GM21786 (cell line): Measurements from ENCODE around the gene CDKN2AIPNL.
A peak's percentile ranks its signal among the peaks of the same experiment; 100 is the strongest.
"Not testable (repeated sequence)": the region's sequence is repeated elsewhere in the genome, so short reads cannot be mapped to it uniquely, and the experiment has no call there.

Source experiments
- ATAC-seq: cut with Tn5 transposase; IDR thresholded peaks from one replicate; pipeline ENCODE4 v1.9.1; 2021; ENCODE audit not compliant: unreplicated experiment

Gene CDKN2AIPNL

DNA sequence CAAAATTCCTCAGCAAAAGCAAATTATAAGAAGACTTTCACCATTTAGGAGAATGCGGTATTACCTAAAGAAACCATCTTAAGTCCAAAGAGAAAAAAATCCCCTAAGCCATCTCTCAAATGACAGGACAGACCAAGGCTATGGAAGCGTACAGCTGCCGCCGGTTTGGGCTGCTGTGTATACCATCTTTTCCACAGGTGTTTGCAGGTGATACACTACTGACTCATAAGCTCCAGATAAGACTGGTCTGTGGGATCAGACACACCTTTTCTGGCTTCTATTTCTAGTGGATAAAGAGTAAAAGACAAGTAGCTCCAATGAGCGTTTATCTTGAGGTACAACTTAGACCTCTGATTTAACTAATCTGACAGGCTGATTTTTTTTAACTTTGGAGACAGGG lies 7.7 kb downstream of the CDKN2AIPNL start:
- no peak for ATAC-seq

- no peak for ATAC-seq
Observed at GRCh38 chr5:134398609-134399155, 13.0 kb downstream of the CDKN2AIPNL start.

GRCh38 chr5:134397196-134397595 lies 14.5 kb downstream of the CDKN2AIPNL start:
- ATAC-seq = no peak

GRCh38 chr5:134396274-134396673 lies 15.4 kb downstream of the CDKN2AIPNL start:
- no peak for ATAC-seq

DNA sequence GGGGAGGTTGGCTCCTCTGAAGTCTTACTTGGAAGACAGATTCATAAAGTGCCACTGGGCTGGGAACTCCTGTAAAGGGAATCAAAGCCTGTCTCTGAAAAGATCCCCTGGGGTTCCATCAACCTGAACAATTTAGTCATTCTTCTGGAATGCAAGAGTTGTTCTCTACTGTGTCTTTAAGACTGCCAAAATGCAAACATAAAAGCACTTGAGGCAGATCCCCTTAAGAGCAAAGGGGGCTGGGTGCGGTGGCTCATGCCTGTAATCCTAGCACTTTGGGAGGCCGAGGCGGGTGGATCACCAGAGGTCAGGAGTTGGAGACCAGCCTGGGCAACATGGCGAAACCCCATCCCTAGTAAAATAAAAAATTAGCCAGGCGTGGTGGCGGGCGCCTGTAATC lies 16.7 kb downstream of the CDKN2AIPNL start:
- ATAC-seq = no peak

- ATAC-seq = no peak
Observed at GRCh38 chr5:134392301-134392700, 19.4 kb downstream of the CDKN2AIPNL start.

- ATAC-seq = no peak
Observed at GRCh38 chr5:134387443-134387842, 24.2 kb downstream of the CDKN2AIPNL start.

- ATAC-seq = no peak
Observed at GRCh38 chr5:134383980-134384697, 27.5 kb downstream of the CDKN2AIPNL start.

- ATAC-seq = not testable (repeated sequence)
Observed at GRCh38 chr5:134382204-134382603, 29.5 kb downstream of the CDKN2AIPNL start.

- ATAC-seq = no peak
Observed at GRCh38 chr5:134380346-134380745, 31.3 kb downstream of the CDKN2AIPNL start.

- no peak for ATAC-seq
Observed at GRCh38 chr5:134374232-134374631, 37.4 kb downstream of the CDKN2AIPNL start.

DNA sequence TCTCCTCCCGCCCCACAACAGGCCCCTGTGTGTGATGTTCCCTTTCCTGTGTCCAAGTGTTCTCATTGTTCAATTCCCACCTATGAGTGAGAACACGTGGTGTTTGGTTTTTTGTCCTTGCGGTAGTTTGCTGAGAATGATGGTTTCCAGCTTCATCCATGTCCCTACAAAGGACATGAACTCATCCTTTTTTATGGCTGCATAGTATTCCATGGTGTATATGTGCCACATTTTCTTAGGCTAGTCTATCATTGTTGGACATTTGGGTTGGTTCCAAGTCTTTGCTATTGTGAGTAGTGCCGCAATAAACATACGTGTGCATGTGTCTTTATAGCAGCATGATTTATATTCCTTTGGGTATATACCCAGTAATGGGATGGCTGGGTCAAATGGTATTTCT lies 38.0 kb downstream of the CDKN2AIPNL start:
- ATAC-seq = not testable (repeated sequence)

DNA sequence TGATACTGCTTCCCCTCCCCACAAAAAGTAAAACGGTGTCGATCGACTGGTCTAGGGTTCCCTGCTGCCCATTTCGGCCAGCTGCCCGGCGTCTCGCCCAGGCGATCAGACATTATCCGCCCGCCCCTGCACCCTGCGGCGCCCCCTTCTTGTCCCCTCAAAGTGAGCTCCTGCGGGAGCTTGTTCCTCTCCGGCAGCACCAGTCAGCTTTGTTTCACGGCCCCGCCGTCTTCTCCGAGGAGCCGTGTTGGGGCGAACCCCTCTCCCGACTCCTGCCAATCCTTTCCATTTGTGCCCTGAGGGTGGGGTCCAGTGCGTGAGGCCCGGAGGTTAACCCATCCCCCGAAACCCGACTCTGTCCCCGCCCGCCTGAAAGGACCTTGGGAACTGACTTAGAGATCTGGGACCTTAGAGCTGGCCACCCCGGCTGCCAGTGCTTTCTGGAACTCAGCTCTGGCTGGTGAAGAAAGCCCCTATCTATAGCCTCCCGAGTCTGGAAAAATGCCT lies 39.8 kb downstream of the CDKN2AIPNL start:
- ATAC-seq = no peak

DNA sequence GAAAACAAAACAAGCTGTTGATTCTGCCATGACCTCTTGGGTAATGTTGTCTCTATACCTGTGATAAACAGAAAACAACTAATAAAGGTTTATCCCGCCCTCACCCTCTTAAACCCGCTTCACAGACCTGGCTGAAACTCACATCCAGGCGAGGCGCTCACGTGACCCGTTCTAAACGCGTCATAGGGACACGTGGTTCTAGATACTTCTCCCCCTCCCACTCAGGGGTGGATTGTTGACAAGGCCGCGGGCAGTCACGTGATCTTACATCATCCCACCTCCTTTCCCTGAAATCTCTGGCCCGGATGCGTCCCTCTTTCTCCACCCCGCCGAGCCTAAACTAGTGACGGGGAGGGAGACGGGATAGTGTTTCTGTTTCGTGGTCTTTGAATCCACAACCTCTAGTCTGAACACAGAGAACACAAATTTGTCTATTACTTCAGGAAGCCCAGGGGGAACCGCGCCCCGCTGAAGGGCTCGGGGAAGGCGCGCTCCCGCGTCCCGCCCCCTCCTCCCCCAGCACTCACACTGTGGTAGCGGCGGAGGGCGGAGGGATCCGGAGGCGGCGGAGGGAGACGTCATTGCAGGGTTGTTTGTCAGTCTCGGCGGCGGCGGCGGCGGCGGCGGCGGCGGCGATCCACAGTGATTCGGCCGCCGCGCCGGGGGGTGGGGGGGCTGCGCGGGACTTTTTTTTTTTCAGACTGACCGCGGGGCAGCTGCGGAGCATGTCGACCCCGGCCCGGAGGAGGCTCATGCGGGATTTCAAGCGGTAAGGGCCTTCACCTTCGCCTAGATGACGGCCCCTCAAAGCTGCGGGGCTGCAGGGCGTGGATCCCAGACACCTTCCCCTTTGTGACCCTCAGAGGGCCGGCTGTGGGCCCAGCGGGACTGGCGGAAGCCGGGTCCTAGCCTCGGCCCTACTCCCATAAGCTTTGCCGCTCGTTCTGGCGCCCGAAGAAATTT lies 40.5 kb downstream of the CDKN2AIPNL start, which contains the start of gene UBE2B:
UBE2B (plus strand) TSS at position 699 of the 963 bp plus-strand sequence; CDS start at position 726, 27 bp downstream.
- peak; percentile 69 for ATAC-seq

- ATAC-seq = peak; percentile 11
Observed at GRCh38 chr5:134370311-134370870, 41.3 kb downstream of the CDKN2AIPNL start.

- no peak for ATAC-seq
Observed at GRCh38 chr5:134365604-134366003, 46.1 kb downstream of the CDKN2AIPNL start.

GRCh38 chr5:134355681-134356080 lies 56.0 kb downstream of the CDKN2AIPNL start:
- ATAC-seq = no peak
